Body of pancreas (tissue), 4 donors: Measurements from ENCODE around the gene NATD1. TPM values are rescaled to one million over a fixed set of nuclear protein-coding genes. Genes with fewer than 3 reads are reported as not detected.

Experiments used
- ATAC-seq: fragments of 150-250 bp; one replicate; pipeline ENCODE4 v1.9.1; 2016
- DNase-seq, 4 donors: peaks; one replicate each; pipeline ENCODE4 v3.0.0-alpha.2; 2019
- H3K27ac ChIP-seq, 4 donors: fragments of 200-600 bp; sonication (generic); 1 replicate in 3 of 4; 2 replicates in 1 of 4; pipeline versions ENCODE4 v1.5.1 to v1.6.1; 2016 to 2019; ENCODE audit warnings: mild to moderate bottlenecking in 1 of 4, mixed read lengths in 1 of 4, moderate library complexity in 1 of 4
- H3K27me3 ChIP-seq, 2 donors: fragments of 200-600 bp; sonication (generic); one replicate each; pipeline ENCODE4 v1.6.0; 2016; ENCODE audit warnings: mild to moderate bottlenecking in 1 of 2
- H3K36me3 ChIP-seq, 2 donors: fragments of 200-600 bp; sonication (generic); replicated peaks in 1 of 2; 2 replicates each; pipeline ENCODE4 v1.5.1; 2016; ENCODE audit warnings: low read depth in 2 of 2; ENCODE audit not compliant: insufficient read depth in 1 of 2
- H3K4me1 ChIP-seq: fragments of 200-600 bp; sonication (generic); one replicate; pipeline ENCODE4 v1.6.0; 2016
- H3K4me3 ChIP-seq, 2 donors: fragments of 200-600 bp; sonication (generic); 1 replicate in 1 of 2; 2 replicates in 1 of 2; pipeline ENCODE4 v1.5.1; 2016 to 2019
- H3K9me3 ChIP-seq, 3 donors: fragments of 200-600 bp; sonication (generic); 1 replicate in 2 of 3; 2 replicates in 1 of 3; pipeline ENCODE4 v1.5.1; 2016
- CTCF ChIP-seq, 7 experiments: fragments of 450-650 bp in 4 of 7; fragments of 200-600 bp in 3 of 7; sonication (generic) in 3 of 7; IDR thresholded peaks; one replicate each; pipeline ENCODE4 v1.5.1; 2016 to 2019; ENCODE audit warnings: antibody characterized with exemption in 7 of 7
- POLR2A ChIP-seq, 3 donors: fragments of 450-650 bp; IDR thresholded peaks; one replicate each; pipeline ENCODE4 v1.6.1; 2016; ENCODE audit warnings: antibody characterized with exemption in 3 of 3, mild to moderate bottlenecking in 2 of 3
- WGBS, 2 donors: methylation state at CpG; one replicate each; pipeline ENCODE4 v1.1.5; 2017; 5-methylcytosine and 5-hydroxymethylcytosine counted together
- intact Hi-C: fragments of 100-400 bp; cut with DNase I; formaldehyde crosslinking; loops from one replicate; pipeline ENCODE4 v1.15.1; 2023
- total RNA-seq, 2 donors: library from RNA; depleted of rRNA; stranded (reverse); fragments of >200 nt; gene quantifications; one replicate each; pipeline ENCODE4 v1.1.0, GENCODE V29; 2016

Gene NATD1
- total RNA-seq, 2 donors from 2014 or later = 2.6 to 7.0 TPM

GRCh38 chr17:21271454-21272183 lies 18.4 kb upstream of the NATD1 start:
- Histone ChIP-seq H3K4me3 (no peak overlapping the region), H3K27ac (no peak overlapping the region), H3K36me3 (no peaks in the 10 kb centered on the region), H3K27me3 (no peaks in the 10 kb centered on the region), H3K4me1 (peaks cover 12% of the 10 kb centered on the region), H3K9me3 (no peaks in the 10 kb centered on the region)
- intact Hi-C loops = no loop called here
- no peak for TF ChIP-seq POLR2A (IDR thresholded peaks at IDR 0.05)
- TF ChIP-seq CTCF (IDR thresholded peaks at IDR 0.05) = no peak
- WGBS, 2 donors = 80 to 82% methylated on average over 10 of the region's 10 CpGs
- ATAC-seq = no peak
- no peak for DNase-seq

DNA sequence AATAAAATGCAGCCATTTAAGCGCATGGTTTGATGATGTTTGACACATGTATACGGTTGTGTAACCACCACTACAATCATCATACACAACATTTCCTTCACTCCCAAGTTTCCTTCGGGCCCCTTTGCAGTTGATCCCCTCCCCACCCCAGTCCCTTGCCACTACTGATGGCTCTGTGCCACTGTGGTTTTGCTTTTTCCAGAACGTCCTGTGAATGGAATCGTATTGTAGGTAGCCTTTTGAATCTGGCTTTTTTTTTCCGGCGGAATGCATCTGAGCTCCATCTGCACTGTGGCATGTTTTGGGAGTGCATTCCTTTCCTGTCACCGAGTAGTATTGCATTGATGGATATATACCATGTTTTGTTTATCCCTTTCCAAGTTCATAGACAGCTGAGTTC lies 16.2 kb upstream of the NATD1 start:
- Histone ChIP-seq H3K4me1 (no peaks in the 10 kb centered on the region), H3K27me3 (no peaks in the 10 kb centered on the region), H3K27ac (no peak overlapping the region), H3K9me3 (no peaks in the 10 kb centered on the region), H3K4me3 (no peak overlapping the region), H3K36me3 (no peaks in the 10 kb centered on the region)
- WGBS, 2 donors = 54 to 63% methylated on average over 8 of the region's 8 CpGs
- intact Hi-C loops = no loop called here
- no peak for DNase-seq
- no peak for ATAC-seq
- no peak for TF ChIP-seq POLR2A (IDR thresholded peaks at IDR 0.05)
- no peak for TF ChIP-seq CTCF (IDR thresholded peaks at IDR 0.05)

DNA sequence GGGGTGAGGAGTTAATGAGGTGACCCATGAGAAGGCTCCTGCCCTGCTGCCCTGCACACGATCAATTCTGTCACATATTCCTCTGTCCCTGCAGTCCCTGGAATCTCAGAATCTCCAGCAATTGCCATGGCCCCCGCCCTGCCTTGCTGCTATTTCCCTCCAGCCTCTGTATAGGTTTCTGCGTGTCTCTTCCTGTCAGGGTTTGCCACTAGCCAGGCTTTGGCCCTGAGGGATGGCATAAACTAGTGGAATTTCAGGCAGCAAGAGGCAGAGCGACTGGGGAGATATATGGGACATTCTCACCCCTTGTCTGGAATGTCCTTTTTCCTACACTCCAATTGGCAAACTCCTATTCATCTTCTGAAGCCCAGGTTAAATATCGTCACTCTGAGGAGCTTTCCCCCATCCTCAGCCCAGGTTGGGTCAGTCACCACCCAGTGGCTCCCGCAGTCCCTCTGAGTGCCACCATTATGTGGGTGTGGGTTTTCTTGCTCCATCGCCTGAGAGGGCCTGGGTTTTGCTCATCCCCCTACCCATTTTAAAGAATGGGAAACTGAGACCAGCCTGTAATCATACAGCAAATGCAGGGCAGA lies 15.5 kb upstream of the NATD1 start:
- Histone ChIP-seq H3K36me3 (no peaks in the 10 kb centered on the region), H3K4me3 (no peak overlapping the region), H3K9me3 (no peaks in the 10 kb centered on the region), H3K27ac (no peak overlapping the region), H3K27me3 (no peaks in the 10 kb centered on the region), H3K4me1 (no peaks in the 10 kb centered on the region)
- ATAC-seq (no peak), DNase-seq (no peak)
- no peak for TF ChIP-seq CTCF (IDR thresholded peaks at IDR 0.05)
- intact Hi-C loops = no loop called here
- 76 to 83% methylated on average over 6 of the region's 7 CpGs for WGBS, 2 donors

DNA sequence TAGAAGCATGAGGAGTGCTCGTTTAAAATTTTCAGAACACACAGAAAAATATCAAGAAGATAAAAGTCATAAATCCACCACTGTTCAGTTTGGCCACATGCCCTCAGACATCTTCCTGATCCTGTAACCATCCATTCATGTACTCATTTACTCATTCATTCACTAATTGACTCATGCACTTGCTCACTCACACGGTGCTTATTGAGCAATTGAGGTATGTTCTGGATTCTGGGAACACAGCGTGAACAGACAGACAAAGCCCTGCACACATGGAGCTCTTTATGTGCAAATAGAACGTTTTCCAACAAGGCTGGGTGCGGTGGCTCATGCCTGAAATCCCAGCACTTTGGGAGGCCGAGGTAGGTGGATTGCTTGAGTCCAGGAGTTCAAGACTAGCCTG lies 10.2 kb upstream of the NATD1 start:
- Histone ChIP-seq H3K4me1 (no peaks in the 10 kb centered on the region), H3K4me3 (no peak overlapping the region), H3K36me3 (no peaks in the 10 kb centered on the region), H3K27ac (no peak overlapping the region), H3K9me3 (no peaks in the 10 kb centered on the region), H3K27me3 (no peaks in the 10 kb centered on the region)
- no peak for ATAC-seq
- DNase-seq = no peak
- 32 to 45% methylated on average over 4 to 6 of the region's 6 CpGs for WGBS, 2 donors
- TF ChIP-seq CTCF (IDR thresholded peaks at IDR 0.05) = no peak
- intact Hi-C loops = no loop called here
